Urinary bladder (tissue), 4 donors: ENCODE measurements around the gene SNRPA. TPM values are rescaled to one million over a fixed set of nuclear protein-coding genes. Genes with fewer than 3 reads are reported as not detected.
"Not testable (repeated sequence)": the region's sequence is repeated elsewhere in the genome, so short reads cannot be mapped to it uniquely, and the experiment has no call there.

Experiments
- DNase-seq: peaks from one replicate; pipeline ENCODE4 v3.0.0-alpha.2; 2015; ENCODE audit errors: extremely low spot score
- H3K27ac ChIP-seq: one replicate; pipeline ENCODE4 v1.5.1; 2013; ENCODE audit warnings: low read depth, mild to moderate bottlenecking, moderate library complexity
- H3K36me3 ChIP-seq: one replicate; pipeline ENCODE4 v1.6.1; 2013; ENCODE audit warnings: mild to moderate bottlenecking, moderate library complexity; ENCODE audit not compliant: insufficient read depth
- H3K4me1 ChIP-seq: one replicate; pipeline ENCODE4 v1.6.1; 2013; ENCODE audit warnings: mild to moderate bottlenecking, moderate library complexity; ENCODE audit not compliant: insufficient read depth
- H3K4me3 ChIP-seq: one replicate; pipeline ENCODE4 v1.5.1; 2013; ENCODE audit warnings: low read depth, low read length
- WGBS: extraction: QIAGEN DNeasy Blood & Tissue Kit; methylation state at CpG from one replicate; pipeline ENCODE4 v1.1.7; 2013; 5-methylcytosine and 5-hydroxymethylcytosine counted together
- polyA plus RNA-seq: library from polyadenylated mRNA; stranded (reverse); fragments of 200-250 nt; gene quantifications from one replicate; pipeline ENCODE4 v1.2.3, GENCODE V29; 2013
- total RNA-seq: library from RNA; depleted of rRNA; stranded (reverse); fragments of >200 nt; gene quantifications from one replicate; pipeline ENCODE4 v1.2.3, GENCODE V29; 2014
- donor health status: healthy with polysubstance abuse.
- donor health status: healthy.

The SNRPA gene
- total and polyA plus RNA-seq, 2 donors: 22.6 to 67.2 TPM

- Histone ChIP-seq H3K36me3 (peaks cover 6% of the 10 kb centered on the region), H3K27ac (no peak overlapping the region), H3K4me3 (no peak overlapping the region), H3K4me1 (no peaks in the 10 kb centered on the region)
- WGBS: 89% methylated on average over 7 of the region's 7 CpGs
- no peak for DNase-seq
These were observed 12.5 kb downstream of the SNRPA start for GRCh38 chr19:40763526-40763925.

GRCh38 chr19:40763963-40764362, 13.0 kb downstream of the SNRPA start:
- WGBS: 90% methylated on average over 10 of the region's 10 CpGs
- Histone ChIP-seq H3K4me3 (no peak overlapping the region), H3K27ac (no peak overlapping the region), H3K36me3 (peaks cover 6% of the 10 kb centered on the region), H3K4me1 (no peaks in the 10 kb centered on the region)
- no peak for DNase-seq

GRCh38 chr19:40766385-40766784, 15.4 kb downstream of the SNRPA start:
- H3K4me3 ChIP-seq, H3K36me3 ChIP-seq, DNase-seq, H3K4me1 ChIP-seq, H3K27ac ChIP-seq: not testable (repeated sequence)
- WGBS: 97% methylated on average over 13 of the region's 13 CpGs

GRCh38 chr19:40768869-40769268, 17.9 kb downstream of the SNRPA start:
- Histone ChIP-seq H3K4me3 (no peak overlapping the region), H3K4me1 (no peaks in the 10 kb centered on the region), H3K36me3 (no peaks in the 10 kb centered on the region), H3K27ac (no peak overlapping the region)
- DNase-seq: no peak
- WGBS: 75% methylated on average over 5 of the region's 5 CpGs

GRCh38 chr19:40771101-40771862, 20.3 kb downstream of the SNRPA start:
- H3K4me3 ChIP-seq, H3K4me1 ChIP-seq, H3K27ac ChIP-seq, DNase-seq, H3K36me3 ChIP-seq: not testable (repeated sequence)
- WGBS: 77% methylated on average over 10 of the region's 10 CpGs

GRCh38 chr19:40774916-40775631, 24.1 kb downstream of the SNRPA start, which contains the start of gene MIA:
Gene MIA (plus strand): TSS chr19:40775521. CDS start chr19:40775543, 22 bp downstream.
- no peaks in the 10 kb centered on the region for H3K36me3 ChIP-seq
- H3K4me3 ChIP-seq: no peak within 1 kb of the TSS
- 85% methylated on average over 9 of the region's 9 CpGs for WGBS
- H3K27ac ChIP-seq: no peak within 1 kb of the TSS
- no peaks in the 10 kb centered on the region for H3K4me1 ChIP-seq
- no peak for DNase-seq

- no peak overlapping the region for H3K27ac ChIP-seq
- DNase-seq: no peak
- WGBS: 90% methylated on average over 10 of the region's 10 CpGs
- H3K4me3 ChIP-seq: no peak overlapping the region
- H3K36me3 ChIP-seq: no peaks in the 10 kb centered on the region
- no peaks in the 10 kb centered on the region for H3K4me1 ChIP-seq
These were observed 24.6 kb downstream of the SNRPA start for GRCh38 chr19:40775632-40776022.

GRCh38 chr19:40776364-40776763, 25.4 kb downstream of the SNRPA start:
- WGBS: 78% methylated on average over 7 of the region's 7 CpGs
- Histone ChIP-seq H3K4me1 (no peaks in the 10 kb centered on the region), H3K4me3 (no peak overlapping the region), H3K27ac (no peak overlapping the region), H3K36me3 (no peaks in the 10 kb centered on the region)
- DNase-seq: no peak

- Histone ChIP-seq H3K4me3 (peak overlapping the region; percentile 44), H3K4me1 (no peaks in the 10 kb centered on the region), H3K36me3 (no peaks in the 10 kb centered on the region), H3K27ac (peak overlapping the region; percentile 79)
- peak; percentile 94 for DNase-seq
- WGBS: 10% methylated on average over 13 of the region's 13 CpGs
These were observed 26.1 kb downstream of the SNRPA start for GRCh38 chr19:40776932-40777644.

GRCh38 chr19:40777645-40777936, 26.6 kb downstream of the SNRPA start:
- no peak for DNase-seq
- Histone ChIP-seq H3K4me3 (peak overlapping the region; percentile 44), H3K4me1 (no peaks in the 10 kb centered on the region), H3K27ac (peak overlapping the region; percentile 79), H3K36me3 (no peaks in the 10 kb centered on the region)
- WGBS: under 1% methylated on average over 10 of the region's 10 CpGs

GRCh38 chr19:40777937-40778705, 27.1 kb downstream of the SNRPA start, which contains the start of gene RAB4B:
Gene RAB4B (plus strand): TSS chr19:40778247. CDS start chr19:40778376, 129 bp downstream.
- Histone ChIP-seq H3K27ac (peak within 1 kb of the TSS; percentile 97), H3K4me3 (peak within 1 kb of the TSS; percentile 49), H3K4me1 (no peaks in the 10 kb centered on the region), H3K36me3 (no peaks in the 10 kb centered on the region)
- DNase-seq: peak; percentile 99
- under 1% methylated on average over 56 of the region's 56 CpGs for WGBS

- H3K4me3 ChIP-seq: peak overlapping the region; percentile 49
- H3K36me3 ChIP-seq: no peaks in the 10 kb centered on the region
- H3K27ac ChIP-seq: no peak overlapping the region
- no peaks in the 10 kb centered on the region for H3K4me1 ChIP-seq
- 7% methylated on average over 7 of the region's 7 CpGs for WGBS
- DNase-seq: no peak
These were observed 27.8 kb downstream of the SNRPA start for GRCh38 chr19:40778706-40779284.

GRCh38 chr19:40780582-40780981, 29.6 kb downstream of the SNRPA start:
- WGBS: 94% methylated on average over 5 of the region's 5 CpGs
- Histone ChIP-seq H3K36me3 (no peaks in the 10 kb centered on the region), H3K4me3 (no peak overlapping the region), H3K4me1 (no peaks in the 10 kb centered on the region), H3K27ac (no peak overlapping the region)
- no peak for DNase-seq
